Raji (cell line): ENCODE data around the gene SLC25A44.
A peak's percentile ranks its signal among the peaks of the same experiment; 100 is the strongest.

Experiments used
- POLR2A ChIP-seq: IDR thresholded peaks from 2 replicates; pipeline ENCODE4 v1.6.1; 2011; ENCODE audit warnings: low read depth, low read length, control low read depth; ENCODE audit not compliant: insufficient read depth

Gene SLC25A44

GRCh38 chr1:156193488-156194299 lies at the start of gene SLC25A44:
TSS of gene SLC25A44 (plus strand) at chr1:156194104. CDS start at chr1:156199848, 5,744 bp downstream.
- TF ChIP-seq POLR2A = peak; percentile 78

GRCh38 chr1:156144742-156145141 lies 49.2 kb upstream of the SLC25A44 start:
- TF ChIP-seq POLR2A = no peak

GRCh38 chr1:156145650-156146019 lies 48.3 kb upstream of the SLC25A44 start:
- no peak for TF ChIP-seq POLR2A

GRCh38 chr1:156146020-156146768 lies 47.7 kb upstream of the SLC25A44 start:
- TF ChIP-seq POLR2A = no peak

GRCh38 chr1:156146769-156147405 lies 47.0 kb upstream of the SLC25A44 start:
- no peak for TF ChIP-seq POLR2A

GRCh38 chr1:156148216-156148615 lies 45.7 kb upstream of the SLC25A44 start:
- peak; percentile 46 for TF ChIP-seq POLR2A

GRCh38 chr1:156149374-156150332 lies 44.3 kb upstream of the SLC25A44 start:
- peak; percentile 84 for TF ChIP-seq POLR2A

GRCh38 chr1:156150333-156151011 lies 43.4 kb upstream of the SLC25A44 start:
- TF ChIP-seq POLR2A = no peak

- TF ChIP-seq POLR2A = peak; percentile 39
Measured at GRCh38 chr1:156151093-156151688, 42.7 kb upstream of the SLC25A44 start.

GRCh38 chr1:156152628-156153027 lies 41.3 kb upstream of the SLC25A44 start:
- no peak for TF ChIP-seq POLR2A

- TF ChIP-seq POLR2A = no peak
Measured at GRCh38 chr1:156153362-156153761, 40.5 kb upstream of the SLC25A44 start, which contains the start of gene SEMA4A. TSS of gene SEMA4A (plus strand) at chr1:156153585. CDS start at chr1:156154579, 994 bp downstream.

- TF ChIP-seq POLR2A = peak; percentile 82
Measured at GRCh38 chr1:156154317-156154749, 39.6 kb upstream of the SLC25A44 start.

GRCh38 chr1:156155756-156156510 lies 38.0 kb upstream of the SLC25A44 start:
- TF ChIP-seq POLR2A = 0 out of 2 replicates have a peak, but pooled peaks have one; percentile 31
